Measurements from ENCODE around the gene GAB3.
"Not testable (repeated sequence)": the region's sequence is repeated elsewhere in the genome, so short reads cannot be mapped to it uniquely, and the experiment has no call there.

The GAB3 gene

GRCh38 chrX:154719132-154719675 is 31.7 kb downstream of the GAB3 start:
- no peak for DNase-seq

DNA sequence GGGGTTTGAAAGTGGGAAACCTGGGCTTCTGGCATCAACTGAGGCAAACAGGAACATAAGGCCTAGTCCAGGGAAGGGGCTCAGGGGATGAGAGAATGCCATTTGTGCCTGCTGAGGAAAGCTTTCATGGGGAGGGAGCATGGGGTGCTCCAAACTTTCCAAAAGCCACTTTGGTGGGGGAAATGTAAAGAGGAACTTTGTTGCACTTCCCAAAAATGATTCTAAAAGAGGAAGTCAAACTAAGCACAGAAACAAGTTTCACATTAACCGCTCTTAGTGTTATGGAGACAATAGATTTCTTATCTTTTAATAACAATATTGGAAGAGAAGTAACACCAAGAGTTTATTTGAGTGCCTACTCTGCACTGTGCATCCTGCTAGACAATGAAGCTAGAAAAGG is 32.3 kb downstream of the GAB3 start:
- DNase-seq: no peak

- peak; percentile 75 for DNase-seq
Measured at GRCh38 chrX:154717824-154718223, 33.1 kb downstream of the GAB3 start.

DNA sequence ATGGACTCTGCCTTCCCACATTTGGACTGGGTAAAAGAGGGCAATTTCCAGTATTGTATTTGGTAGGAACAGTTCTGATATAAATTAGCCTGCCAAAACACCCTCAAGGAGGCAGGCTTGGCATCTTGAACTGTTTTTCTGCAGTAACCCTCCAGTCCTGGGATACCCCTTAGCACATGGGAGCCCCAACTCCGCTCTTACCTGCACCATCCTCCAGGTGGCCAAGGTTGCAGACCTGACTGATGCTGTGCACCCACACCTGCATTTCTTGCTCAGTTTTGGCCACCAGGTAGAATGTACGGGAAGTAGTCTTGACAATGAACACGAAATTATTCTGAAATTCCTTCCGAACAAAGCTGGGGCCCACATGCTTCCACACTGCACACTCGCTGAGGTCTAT is 35.1 kb downstream of the GAB3 start:
- DNase-seq: no peak

DNA sequence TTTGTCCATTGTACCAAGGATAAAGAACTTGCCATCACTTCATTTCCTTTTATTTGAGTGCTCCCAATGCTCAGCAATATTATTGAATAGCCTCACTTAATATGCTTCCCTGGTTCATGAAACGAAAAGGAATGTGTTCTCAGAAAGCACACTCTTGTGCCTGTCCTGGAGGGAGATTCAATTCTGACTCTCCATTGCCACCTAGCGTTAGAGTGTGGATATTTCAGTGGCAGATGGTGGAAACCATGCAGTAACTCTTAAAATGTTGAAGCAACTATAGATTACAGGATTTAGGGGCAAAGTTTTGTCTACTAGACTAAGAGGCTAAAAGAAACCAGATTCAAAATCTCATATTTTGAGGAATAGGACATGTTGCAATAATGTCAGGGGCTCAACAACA is 36.0 kb downstream of the GAB3 start:
- peak; percentile 35 for DNase-seq

DNA sequence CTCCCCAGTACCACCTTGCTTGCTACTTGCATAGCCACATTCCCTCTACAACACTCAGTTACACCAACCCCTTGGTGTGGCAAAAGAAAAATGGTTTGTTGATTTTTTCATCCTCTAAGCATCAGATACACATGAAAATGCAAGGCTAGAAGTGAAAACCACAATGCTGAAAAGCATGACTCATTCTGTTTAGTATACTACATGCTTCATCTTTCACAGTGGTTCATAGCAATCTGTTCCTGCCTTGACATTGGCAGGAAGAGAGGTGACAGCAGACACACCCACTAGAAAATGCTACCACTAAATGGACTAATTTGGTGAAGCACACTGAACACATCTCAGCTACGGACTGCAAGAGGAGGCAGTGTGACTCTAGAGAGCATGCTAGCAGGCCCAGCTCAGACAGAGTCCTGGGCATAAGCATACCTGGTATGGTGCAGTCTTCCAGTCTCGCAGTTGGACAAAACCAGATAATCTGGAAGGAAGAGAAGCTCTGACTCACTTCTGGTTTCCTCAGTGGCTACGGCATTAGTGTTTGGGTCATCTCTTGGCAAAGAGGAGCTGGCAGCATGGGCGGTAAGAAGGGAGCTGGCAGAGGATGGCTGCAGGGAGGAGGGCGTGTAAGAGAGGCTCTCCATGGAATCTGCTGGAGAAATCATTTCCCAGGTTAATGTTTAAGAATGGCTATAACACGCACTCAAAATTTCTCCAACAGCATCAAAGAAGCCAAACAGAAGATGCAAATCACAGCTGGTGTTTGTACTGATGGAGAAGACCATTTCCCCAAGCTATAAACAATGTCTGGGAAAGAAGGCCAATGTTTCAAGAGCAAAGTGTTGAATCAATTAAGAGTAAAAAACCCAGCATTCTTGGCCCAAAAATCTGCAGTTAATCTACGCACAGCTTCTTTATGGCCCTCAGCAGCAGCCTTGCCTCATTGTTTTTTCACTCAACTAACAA is 37.8 kb downstream of the GAB3 start:
- no peak for DNase-seq

DNA sequence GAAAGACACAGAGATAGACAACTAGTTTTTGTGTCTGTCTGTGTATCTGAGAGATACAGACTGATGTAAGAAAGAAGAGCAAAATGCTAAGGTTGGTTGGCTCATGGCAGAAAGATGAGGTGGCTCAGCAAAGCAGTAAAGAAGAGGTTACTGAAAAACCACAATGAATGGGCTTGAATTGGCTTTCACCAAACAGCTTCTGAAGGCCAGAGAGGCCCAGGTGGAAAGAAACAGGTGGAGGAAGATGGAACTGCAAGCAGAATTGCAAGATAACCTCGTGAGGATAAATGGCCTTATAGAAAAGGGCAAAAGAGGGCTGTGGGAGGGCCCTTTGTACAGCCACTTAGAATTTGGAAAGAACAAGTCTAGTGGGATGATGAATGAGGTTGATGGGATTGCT is 39.6 kb downstream of the GAB3 start:
- DNase-seq: no peak

DNA sequence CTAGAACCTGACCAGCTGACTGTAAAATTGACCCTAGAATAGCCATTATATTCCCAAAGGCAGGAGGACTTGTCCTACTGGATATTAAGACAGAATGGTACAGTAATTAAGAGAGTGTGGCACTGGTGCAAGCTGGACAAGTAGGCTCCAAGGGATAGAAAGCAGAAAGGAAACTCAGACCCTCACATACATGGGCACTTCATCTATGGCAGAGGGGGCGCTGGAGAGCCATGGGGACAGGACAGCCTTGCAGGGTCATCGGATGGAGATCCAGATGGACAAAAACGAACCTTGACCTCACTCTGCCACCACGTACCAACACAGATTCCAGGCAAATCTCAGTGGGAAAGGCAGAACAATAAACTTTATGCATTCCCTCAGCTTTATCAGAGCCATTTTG is 40.6 kb downstream of the GAB3 start:
- no peak for DNase-seq

DNA sequence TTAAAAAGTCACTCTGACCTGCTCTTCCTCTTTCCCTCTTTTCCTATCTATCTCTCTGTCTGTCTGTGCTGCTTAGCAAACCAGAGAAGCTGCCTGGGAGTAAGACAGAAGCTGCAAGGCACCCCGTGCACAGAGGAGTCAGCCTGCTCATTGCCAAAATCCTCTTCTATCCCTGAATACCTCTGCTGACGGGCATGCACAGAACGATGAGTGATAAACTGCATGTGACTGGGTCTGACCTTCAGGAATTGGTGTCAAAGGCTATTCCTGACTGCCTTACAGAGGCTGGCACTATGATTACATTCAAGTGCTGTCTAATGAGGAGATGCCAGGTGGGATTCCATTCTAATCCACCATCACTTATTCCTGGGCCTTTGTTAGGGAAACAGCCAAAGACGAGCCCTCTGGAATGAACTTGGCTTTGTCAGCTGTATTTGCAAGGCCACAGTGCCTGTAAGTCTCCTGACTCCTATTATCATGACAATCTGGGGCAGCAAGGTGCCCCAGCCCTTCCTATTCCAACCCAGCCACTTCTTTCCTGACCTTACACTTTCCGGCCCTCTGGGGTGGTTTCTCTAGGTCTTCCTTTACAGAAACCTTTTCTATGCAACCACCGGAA is 52.1 kb downstream of the GAB3 start:
- DNase-seq: no peak

- no peak for DNase-seq
Measured at GRCh38 chrX:154696676-154697045, 54.2 kb downstream of the GAB3 start.

DNA sequence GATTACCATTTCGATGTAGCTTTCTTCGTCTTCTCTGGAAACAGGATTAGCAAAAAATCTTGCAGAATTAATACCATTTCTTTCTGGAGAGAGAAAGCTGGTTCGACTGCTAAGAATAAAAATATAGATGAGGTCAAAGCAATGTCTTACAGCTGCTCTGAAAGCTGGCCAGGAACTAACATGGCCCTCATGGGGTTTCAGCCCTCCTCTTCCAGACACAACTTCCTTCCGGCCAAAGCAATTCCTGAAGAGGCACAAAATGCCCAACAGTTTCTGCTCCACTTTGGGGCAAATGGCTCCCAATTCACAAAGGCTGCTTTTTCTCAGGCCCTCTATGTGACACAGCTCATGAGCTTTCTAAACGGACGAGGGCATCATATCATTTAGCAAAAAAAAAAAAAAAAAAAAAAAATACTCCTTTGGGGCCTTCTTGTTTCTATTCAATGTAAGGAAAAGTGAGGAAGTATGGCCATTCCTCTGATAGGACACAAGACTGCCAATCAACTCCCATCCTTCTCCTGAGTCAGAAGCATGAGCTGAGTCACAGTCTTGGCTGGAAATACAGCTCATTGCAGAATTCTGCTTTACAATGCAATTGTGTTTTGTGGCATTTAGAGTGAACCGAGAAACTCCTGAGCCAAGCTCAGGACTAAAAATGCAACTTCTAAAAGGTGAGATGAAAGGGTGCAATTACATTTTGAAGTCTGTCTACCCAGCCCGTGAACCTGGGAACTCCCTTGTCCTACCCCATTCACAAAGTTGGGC is 54.8 kb downstream of the GAB3 start:
- no peak for DNase-seq

DNA sequence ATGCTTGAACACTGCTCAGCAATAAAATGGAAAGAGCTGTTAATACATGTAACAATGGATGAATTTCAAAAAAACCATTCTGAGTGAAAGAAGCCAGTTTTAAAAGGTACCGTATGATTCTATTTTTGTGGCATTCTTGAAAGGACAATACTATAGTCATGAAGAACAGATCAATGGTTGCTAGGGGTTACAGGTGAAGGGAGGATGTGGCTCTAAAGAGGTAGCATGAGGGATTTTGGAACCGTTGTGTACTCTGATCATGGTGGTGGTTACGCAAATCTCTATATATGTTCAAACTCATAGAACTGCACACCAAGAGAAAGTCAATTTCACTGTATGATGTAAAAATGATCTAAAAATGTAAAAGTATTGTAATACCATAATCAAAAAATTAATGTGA is 57.5 kb downstream of the GAB3 start:
- DNase-seq: no peak

DNA sequence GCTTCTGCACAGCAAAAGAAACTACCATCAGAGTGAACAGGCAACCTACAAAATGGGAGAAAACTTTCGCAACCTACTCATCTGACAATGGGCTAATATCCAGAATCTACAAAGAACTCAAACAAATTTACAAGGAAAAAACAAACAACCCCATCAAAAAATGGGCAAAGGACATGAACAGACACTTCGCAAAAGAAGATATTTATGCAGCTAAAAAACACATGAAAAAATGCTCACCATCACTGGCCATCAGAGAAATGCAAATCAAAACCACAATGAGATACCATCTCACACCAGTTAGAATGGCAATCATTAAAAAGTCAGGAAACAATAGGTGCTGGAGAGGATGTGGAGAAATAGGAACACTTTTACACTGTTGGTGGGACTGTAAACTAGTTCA is 60.4 kb downstream of the GAB3 start:
- DNase-seq: not testable (repeated sequence)

DNA sequence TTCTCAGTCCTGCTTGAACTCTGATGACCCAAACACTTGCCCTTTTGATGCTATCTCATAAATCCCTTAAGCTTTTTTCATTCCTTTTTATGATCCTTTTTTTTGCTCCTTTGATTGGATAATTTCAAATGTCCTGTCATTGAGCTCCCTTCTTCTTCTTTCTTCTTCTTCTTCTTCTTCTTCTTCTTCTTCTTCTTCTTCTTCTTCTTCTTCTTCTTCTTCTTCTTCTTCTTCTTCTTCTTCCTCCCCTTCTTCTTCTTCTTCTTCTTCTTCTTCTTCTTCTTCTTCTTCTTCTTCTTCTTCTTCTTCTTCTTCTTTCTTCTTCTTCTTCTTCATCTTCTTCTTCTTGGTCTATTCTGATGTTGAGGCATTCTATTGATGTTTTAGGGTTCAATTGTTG is 78.8 kb downstream of the GAB3 start:
- not testable (repeated sequence) for DNase-seq

DNA sequence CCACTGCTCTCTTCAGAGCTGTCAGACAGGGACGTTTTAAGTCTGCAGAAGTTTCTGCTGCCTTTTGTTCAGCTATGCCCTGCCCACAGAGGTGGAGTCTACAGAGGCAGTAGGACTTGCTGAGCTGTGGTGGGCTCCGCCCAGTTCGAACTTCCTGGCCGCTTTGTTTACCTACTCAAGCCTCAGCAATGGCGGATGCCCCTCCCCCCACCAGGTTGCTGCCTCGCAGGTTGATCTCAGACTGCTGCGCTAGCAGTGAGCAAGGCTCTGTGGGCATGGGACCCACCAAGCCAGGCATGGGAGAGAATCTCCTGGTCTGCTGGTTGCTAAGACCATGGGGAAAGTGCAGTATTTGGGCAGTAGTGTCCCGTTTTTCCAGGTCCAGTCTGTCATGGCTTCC is 80.0 kb downstream of the GAB3 start:
- not testable (repeated sequence) for DNase-seq

DNA sequence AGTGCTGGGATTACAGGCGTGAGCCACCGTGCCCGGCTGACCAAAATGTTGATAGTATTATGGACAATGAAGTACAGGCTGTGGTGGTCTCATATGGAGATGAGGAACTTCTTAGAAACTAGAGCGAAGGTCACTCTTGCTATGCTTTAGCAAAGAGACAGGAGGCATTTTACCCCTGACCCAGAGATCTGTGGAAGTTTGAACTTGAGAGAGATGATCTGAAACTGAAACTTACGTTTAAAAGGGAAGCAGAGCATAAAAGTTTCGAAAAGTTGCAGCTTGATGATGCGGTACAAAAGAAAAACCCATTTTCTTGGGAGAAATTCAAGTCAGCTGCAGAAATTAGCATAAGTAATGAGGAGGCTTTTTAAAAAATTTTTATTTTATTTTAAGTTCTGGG is 89.0 kb downstream of the GAB3 start:
- no peak for DNase-seq

DNA sequence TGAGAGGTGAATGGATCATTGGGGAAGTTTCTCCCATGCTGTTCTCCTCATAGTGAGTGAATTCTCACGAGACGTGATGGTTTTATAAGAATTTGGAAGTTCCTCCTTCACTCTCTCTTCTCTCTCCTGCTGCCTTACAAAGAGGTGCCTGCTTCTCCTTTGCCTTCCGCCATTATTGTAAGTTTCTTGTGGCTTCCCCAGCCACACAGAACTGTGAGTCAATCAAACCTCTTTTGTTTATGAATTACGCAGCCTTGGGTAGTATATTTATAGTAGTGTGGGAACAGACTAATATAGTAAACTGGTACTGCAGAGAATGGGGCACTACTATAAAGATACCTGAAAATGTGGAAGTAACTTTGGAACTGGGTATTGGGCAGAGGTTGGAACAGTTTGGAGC is 89.7 kb downstream of the GAB3 start:
- DNase-seq: no peak

DNA sequence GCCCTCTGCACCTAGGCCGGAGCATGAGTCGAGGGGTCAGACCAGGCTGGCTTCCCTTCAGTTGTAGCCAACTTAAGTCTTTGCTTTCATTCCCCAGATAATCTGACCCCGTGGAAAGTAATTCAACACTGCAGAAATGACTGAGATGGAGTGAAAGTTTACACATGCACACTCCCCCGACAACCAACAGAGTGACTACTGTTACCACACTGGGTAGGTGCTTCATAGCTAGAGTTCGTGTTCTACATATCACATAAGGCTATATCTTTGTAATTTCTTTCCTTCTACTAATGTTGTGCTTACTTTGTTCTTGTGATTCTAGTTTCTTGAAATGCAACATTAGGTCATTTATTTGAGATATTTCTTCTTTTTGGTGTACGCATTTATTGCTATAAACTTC is 90.3 kb downstream of the GAB3 start:
- no peak for DNase-seq

DNA sequence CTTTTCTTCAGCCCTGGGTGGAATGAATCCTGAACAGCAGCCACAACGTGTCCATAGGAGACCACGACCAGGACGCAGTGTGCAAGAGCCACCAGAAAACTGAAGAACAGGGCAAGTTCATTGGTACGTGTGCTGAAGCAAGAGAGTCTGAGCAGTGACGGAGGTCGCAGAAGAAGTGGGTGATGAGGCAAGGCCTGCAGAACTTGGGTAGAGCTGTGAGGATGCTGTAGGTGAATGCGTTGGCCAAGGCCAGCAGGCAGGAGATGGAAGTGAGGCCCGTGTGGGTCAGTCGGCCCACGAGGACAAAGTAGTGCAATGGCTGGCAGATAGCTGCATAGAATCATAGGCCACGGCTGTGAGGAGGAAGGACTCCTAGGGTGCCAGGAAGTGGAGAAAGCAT is 91.9 kb downstream of the GAB3 start:
- DNase-seq: no peak

DNA sequence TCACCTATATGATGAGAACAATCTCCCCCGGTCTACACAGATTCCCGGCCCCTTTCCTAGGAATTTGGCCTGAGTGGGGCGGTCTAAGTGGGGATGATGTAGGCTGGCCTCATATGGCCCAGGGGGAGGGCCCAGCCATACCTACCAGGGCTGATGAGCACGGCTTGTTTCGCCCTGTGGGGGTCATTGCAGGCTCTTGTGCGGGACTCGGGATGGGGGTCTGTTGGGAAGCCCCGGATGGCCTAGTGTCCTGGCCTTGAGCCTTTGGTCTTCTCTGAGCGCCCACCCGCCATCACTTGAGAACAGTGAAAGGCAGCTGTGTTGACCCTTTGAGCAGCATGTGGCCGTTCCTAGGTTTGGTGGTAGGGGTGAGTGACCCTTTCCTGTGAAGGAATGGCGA is 92.7 kb downstream of the GAB3 start:
- DNase-seq: no peak

- DNase-seq: no peak
Measured at GRCh38 chrX:154657226-154657805, 93.6 kb downstream of the GAB3 start.

- DNase-seq: no peak
Measured at GRCh38 chrX:154655786-154656185, 95.1 kb downstream of the GAB3 start.

DNA sequence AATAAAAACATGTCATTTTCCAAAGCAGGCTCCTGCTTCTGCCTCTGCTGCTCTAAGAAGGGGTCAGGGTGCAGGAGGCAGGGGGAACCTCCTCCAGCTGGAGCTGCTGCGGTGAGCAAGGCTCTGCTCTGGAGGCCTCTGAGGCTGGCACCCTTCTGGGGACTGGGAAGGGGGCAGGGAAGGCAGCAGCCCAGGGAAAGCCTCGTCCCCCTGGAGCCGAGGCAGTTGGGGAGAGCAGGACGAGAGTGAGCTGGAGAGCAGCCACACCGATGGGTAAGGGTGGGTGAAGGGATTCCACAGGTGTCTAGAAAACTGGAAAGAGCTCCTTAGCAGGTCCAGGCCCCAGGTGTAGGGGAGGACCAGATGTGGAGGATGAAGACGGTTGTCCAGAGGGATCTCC is 95.5 kb downstream of the GAB3 start:
- no peak for DNase-seq

All from NCI-H69 (cell line).